ENCODE results near the gene SPRED1. TPM values are rescaled to one million over a fixed set of nuclear protein-coding genes. Genes with fewer than 3 reads are reported as not detected.
"Not testable (repeated sequence)": the region's sequence is repeated elsewhere in the genome, so short reads cannot be mapped to it uniquely, and the experiment has no call there.

Gene SPRED1
- polyA plus RNA-seq, 3 donors, result 2.5 to 3.3 (median 3.2) TPM

DNA sequence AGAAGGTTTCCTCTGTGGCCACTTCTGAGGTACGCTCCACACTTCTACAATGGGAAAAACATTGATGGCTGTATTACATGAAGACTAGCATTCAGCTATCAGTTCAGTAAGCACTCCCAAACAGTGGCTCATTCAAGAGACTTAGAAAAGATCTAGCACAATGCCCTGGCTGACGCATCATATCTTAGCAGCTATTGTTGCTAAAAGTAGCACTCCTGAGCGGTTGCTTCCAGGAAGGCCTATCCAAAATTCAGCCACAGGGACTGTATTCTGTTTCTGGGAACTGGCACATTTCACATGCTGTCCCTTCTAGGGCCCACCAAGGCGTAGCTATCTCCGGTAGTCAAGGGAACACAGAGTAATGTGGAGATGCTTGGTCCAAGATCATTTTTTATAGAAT lies 21.2 kb upstream of the SPRED1 start:
- Mint-ChIP-seq H3K27me3 (ENCODE audit: low read depth in 3 of 3) (peaks cover 1 to 7% (median 1%) of the 10 kb centered on the region in 3 donors), H3K4me1 (no peaks in the 10 kb centered on the region), H3K4me3 (no peak overlapping the region), H3K27ac (no peak overlapping the region), H3K9me3 (peaks cover 0 to 2% (median 0%) of the 10 kb centered on the region in 7 donors), H3K36me3 (no peaks in the 10 kb centered on the region)
- TF ChIP-seq, protein P1, sequence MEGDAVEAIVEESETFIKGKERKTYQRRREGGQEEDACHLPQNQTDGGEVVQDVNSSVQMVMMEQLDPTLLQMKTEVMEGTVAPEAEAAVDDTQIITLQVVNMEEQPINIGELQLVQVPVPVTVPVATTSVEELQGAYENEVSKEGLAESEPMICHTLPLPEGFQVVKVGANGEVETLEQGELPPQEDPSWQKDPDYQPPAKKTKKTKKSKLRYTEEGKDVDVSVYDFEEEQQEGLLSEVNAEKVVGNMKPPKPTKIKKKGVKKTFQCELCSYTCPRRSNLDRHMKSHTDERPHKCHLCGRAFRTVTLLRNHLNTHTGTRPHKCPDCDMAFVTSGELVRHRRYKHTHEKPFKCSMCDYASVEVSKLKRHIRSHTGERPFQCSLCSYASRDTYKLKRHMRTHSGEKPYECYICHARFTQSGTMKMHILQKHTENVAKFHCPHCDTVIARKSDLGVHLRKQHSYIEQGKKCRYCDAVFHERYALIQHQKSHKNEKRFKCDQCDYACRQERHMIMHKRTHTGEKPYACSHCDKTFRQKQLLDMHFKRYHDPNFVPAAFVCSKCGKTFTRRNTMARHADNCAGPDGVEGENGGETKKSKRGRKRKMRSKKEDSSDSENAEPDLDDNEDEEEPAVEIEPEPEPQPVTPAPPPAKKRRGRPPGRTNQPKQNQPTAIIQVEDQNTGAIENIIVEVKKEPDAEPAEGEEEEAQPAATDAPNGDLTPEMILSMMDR (IDR thresholded peaks at IDR 0.05), result no peak
- no peaks in the 10 kb centered on the region for H3K4me1 ChIP-seq (ENCODE audit: control insufficient read depth in 1 of 2, insufficient read depth in 2 of 2, low read length in 2 of 2)
- H3K79me2 ChIP-seq (ENCODE audit: insufficient read depth, low read length), result no peaks in the 10 kb centered on the region
- no peaks in the 10 kb centered on the region for H3K27me3 ChIP-seq (ENCODE audit: control insufficient read depth in 2 of 2, insufficient read depth in 2 of 2, low read length in 2 of 2)
- intact Hi-C loops (cut with micrococcal nuclease), result no loop called here
- 98% methylated on average over 3 of the region's 5 CpGs for WGBS (ENCODE audit: insufficient coverage)
- no peak overlapping the region for H3K4me3 ChIP-seq (replicated peaks in 1 of 3; ENCODE audit: low read depth in 2 of 3, low read length in 3 of 3)
- no peak overlapping the region for H3K4me2 ChIP-seq (replicated peaks; ENCODE audit: extremely low read depth, low read length, poor library complexity, severe bottlenecking)
- no peaks in the 10 kb centered on the region for H3K36me3 ChIP-seq (replicated peaks in 1 of 2; ENCODE audit: control insufficient read depth in 1 of 2, insufficient read depth in 2 of 2, low read length in 2 of 2)
- H3K9ac ChIP-seq (ENCODE audit: insufficient read depth, low read length, poor library complexity, severe bottlenecking), result no peak overlapping the region
- H2AFZ ChIP-seq (ENCODE audit: insufficient read depth, low read depth, low read length, poor library complexity, severe bottlenecking), result no peak overlapping the region
- H3K9me3 ChIP-seq (replicated peaks in 1 of 2; ENCODE audit: control insufficient read depth in 1 of 2, insufficient read depth in 1 of 2, low read length in 2 of 2), result no peaks in the 10 kb centered on the region
- H4K20me1 ChIP-seq (ENCODE audit: insufficient read depth, low read length), result no peaks in the 10 kb centered on the region
- no peak for DNase-seq
- H3K27ac ChIP-seq (ENCODE audit: low read depth in 1 of 2, low read length in 2 of 2), result no peak overlapping the region

DNA sequence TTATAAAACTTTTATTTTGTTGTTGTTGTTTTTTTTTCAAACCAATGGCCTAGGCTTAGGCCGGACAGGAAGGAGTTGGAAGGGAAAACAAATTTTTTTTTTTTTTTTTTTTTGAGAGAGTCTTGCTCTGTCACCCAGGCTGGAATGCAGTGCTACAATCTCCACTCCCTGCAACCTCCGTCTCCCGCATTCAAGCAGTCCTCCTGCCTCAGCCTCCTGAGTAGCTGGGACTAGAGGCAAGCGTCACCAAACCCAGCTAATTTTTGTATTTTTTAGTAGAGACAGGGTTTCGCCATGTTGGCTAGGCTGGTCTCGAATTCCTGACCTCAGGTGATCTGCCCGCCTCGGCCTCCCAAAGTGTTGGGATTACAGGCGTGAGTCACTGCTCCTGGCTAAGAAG lies 15.6 kb upstream of the SPRED1 start:
- H3K36me3 ChIP-seq (replicated peaks in 1 of 2; ENCODE audit: control insufficient read depth in 1 of 2, insufficient read depth in 2 of 2, low read length in 2 of 2); H3K27ac Mint-ChIP-seq; H3K9ac ChIP-seq (ENCODE audit: insufficient read depth, low read length, poor library complexity, severe bottlenecking); H3K4me3 Mint-ChIP-seq; H2AFZ ChIP-seq (ENCODE audit: insufficient read depth, low read depth, low read length, poor library complexity, severe bottlenecking); H3K9me3 ChIP-seq (replicated peaks in 1 of 2; ENCODE audit: control insufficient read depth in 1 of 2, insufficient read depth in 1 of 2, low read length in 2 of 2); H3K27ac ChIP-seq (ENCODE audit: low read depth in 1 of 2, low read length in 2 of 2); intact Hi-C loops (cut with micrococcal nuclease); H3K9me3 Mint-ChIP-seq; H3K36me3 Mint-ChIP-seq; H3K4me1 Mint-ChIP-seq; H3K4me2 ChIP-seq (replicated peaks; ENCODE audit: extremely low read depth, low read length, poor library complexity, severe bottlenecking); H3K27me3 ChIP-seq (ENCODE audit: control insufficient read depth in 2 of 2, insufficient read depth in 2 of 2, low read length in 2 of 2); H3K4me1 ChIP-seq (ENCODE audit: control insufficient read depth in 1 of 2, insufficient read depth in 2 of 2, low read length in 2 of 2); H3K4me3 ChIP-seq (replicated peaks in 1 of 3; ENCODE audit: low read depth in 2 of 3, low read length in 3 of 3); H3K79me2 ChIP-seq (ENCODE audit: insufficient read depth, low read length); H4K20me1 ChIP-seq (ENCODE audit: insufficient read depth, low read length); DNase-seq: not testable (repeated sequence)
- peaks cover 0 to 11% (median 6%) of the 10 kb centered on the region in 3 donors for H3K27me3 Mint-ChIP-seq (ENCODE audit: low read depth in 3 of 3)
- 97% methylated on average over 4 of the region's 9 CpGs for WGBS (ENCODE audit: insufficient coverage)

Data from CD14-positive monocyte (primary cell).